ENCODE data around the gene NLGN4X.

DNA sequence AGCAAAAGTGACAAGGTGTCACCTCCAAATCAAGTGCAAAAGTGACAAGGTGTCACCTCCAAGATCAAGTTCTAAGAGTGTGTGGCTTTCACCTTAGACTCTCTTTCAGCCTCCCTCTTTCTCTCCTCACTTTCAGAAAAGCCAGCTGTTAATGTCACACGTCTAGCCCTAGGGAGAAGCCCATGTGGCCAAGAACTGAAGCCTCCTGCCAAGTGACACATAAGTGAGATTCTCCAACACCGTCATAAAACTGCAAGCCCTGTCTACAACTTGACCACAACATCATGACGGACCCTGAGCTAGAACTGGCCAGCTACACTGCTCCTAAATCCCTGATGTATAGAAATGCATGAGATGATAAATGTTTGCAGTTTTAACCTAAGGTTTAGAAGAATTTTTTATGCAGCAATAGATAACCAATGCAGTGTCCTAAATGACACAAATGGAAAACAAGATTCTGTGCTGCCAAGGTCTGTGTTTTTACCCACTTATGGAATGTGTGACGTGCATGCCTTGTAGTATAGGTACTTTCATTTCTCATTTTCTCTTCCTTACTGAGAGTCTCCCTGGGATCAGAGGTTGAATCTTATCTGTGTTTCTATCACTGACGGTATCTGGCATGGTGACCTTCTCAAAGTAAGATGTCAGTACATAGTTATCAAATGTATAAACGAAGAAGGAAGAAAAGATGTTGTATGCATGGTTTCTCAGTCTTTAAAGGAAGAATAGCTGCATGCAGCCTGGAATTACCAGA, 25.0 kb downstream of the NLGN4X start:
- TF ChIP-seq, protein P1, sequence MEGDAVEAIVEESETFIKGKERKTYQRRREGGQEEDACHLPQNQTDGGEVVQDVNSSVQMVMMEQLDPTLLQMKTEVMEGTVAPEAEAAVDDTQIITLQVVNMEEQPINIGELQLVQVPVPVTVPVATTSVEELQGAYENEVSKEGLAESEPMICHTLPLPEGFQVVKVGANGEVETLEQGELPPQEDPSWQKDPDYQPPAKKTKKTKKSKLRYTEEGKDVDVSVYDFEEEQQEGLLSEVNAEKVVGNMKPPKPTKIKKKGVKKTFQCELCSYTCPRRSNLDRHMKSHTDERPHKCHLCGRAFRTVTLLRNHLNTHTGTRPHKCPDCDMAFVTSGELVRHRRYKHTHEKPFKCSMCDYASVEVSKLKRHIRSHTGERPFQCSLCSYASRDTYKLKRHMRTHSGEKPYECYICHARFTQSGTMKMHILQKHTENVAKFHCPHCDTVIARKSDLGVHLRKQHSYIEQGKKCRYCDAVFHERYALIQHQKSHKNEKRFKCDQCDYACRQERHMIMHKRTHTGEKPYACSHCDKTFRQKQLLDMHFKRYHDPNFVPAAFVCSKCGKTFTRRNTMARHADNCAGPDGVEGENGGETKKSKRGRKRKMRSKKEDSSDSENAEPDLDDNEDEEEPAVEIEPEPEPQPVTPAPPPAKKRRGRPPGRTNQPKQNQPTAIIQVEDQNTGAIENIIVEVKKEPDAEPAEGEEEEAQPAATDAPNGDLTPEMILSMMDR (IDR thresholded peaks at IDR 0.05): no peak
- TF ChIP-seq JUND (IDR thresholded peaks at IDR 0.05) (no peak), POLR2AphosphoS5 (IDR thresholded peaks at IDR 0.05; ENCODE audit: low read depth, low read length) (no peak), REST (IDR thresholded peaks at IDR 0.05; ENCODE audit: low read depth, low read length) (no peak), EZH2phosphoT487 (IDR thresholded peaks at IDR 0.05; ENCODE audit: borderline replicate concordance, low read depth) (no peak), MAX (IDR thresholded peaks at IDR 0.05; ENCODE audit: low read depth) (no peak), USF1 (IDR thresholded peaks at IDR 0.05; ENCODE audit: borderline replicate concordance, low read depth) (no peak), MXI1 (IDR thresholded peaks at IDR 0.05; ENCODE audit: low read depth, low read length) (no peak), RCOR1 (IDR thresholded peaks at IDR 0.05; ENCODE audit: low read length) (no peak)

Data from SK-N-SH (cell line).